MM.1S (cell line): ENCODE results near the gene CYSRT1.

Source experiments
- DNase-seq: peaks from one replicate; pipeline ENCODE4 v3.0.0-alpha.2; 2015
- H2AFZ ChIP-seq: fragments of 300-600 bp; sonication (generic); 2 replicates; pipeline ENCODE4 v1.6.0; 2016; ENCODE audit warnings: antibody characterized with exemption, low read length
- H3F3A ChIP-seq: fragments of 300-600 bp; sonication (generic); 2 replicates; pipeline ENCODE4 v1.6.1; 2016; ENCODE audit warnings: mild to moderate bottlenecking, antibody characterized with exemption, low read length, moderate library complexity, mixed read lengths; ENCODE audit not compliant: insufficient read depth
- H3K27ac ChIP-seq: fragments of 300-600 bp; sonication (generic); 2 replicates; pipeline ENCODE4 v1.5.1; 2016; ENCODE audit warnings: mild to moderate bottlenecking, low read length
- H3K27me3 ChIP-seq: fragments of 300-600 bp; sonication (generic); replicated peaks from 2 replicates; pipeline ENCODE4 v1.6.0; 2016; ENCODE audit warnings: low read length; ENCODE audit not compliant: insufficient read depth
- H3K36me3 ChIP-seq: fragments of 300-600 bp; sonication (generic); replicated peaks from 2 replicates; pipeline ENCODE4 v1.6.1; 2016; ENCODE audit warnings: mild to moderate bottlenecking, low read length, mixed read lengths; ENCODE audit not compliant: insufficient read depth
- H3K4me1 ChIP-seq: fragments of 300-600 bp; sonication (generic); 2 replicates; pipeline ENCODE4 v1.6.1; 2016; ENCODE audit warnings: low read length, mixed read lengths
- H3K4me2 ChIP-seq: fragments of 300-600 bp; sonication (generic); 2 replicates; pipeline ENCODE4 v1.6.0; 2016; ENCODE audit warnings: low read depth, low read length
- H3K4me3 ChIP-seq: fragments of 300-600 bp; sonication (generic); 2 replicates; pipeline ENCODE4 v1.5.1; 2016; ENCODE audit warnings: low read length, mixed read lengths
- H3K79me2 ChIP-seq: fragments of 300-600 bp; sonication (generic); 2 replicates; pipeline ENCODE4 v1.6.1; 2016; ENCODE audit warnings: mixed run types, low read length, mixed read lengths
- H3K9ac ChIP-seq: fragments of 300-600 bp; sonication (generic); 2 replicates; pipeline ENCODE4 v1.6.1; 2016; ENCODE audit warnings: low read length, mixed read lengths
- H3K9me2 ChIP-seq: fragments of 300-600 bp; sonication (generic); replicated peaks from 2 replicates; pipeline ENCODE4 v1.6.1; 2016; ENCODE audit warnings: mild to moderate bottlenecking, low read length, mixed read lengths; ENCODE audit not compliant: insufficient read depth
- H3K9me3 ChIP-seq: fragments of 300-600 bp; sonication (generic); replicated peaks from 2 replicates; pipeline ENCODE4 v1.6.1; 2016; ENCODE audit warnings: mild to moderate bottlenecking, low read length, mixed read lengths; ENCODE audit not compliant: insufficient read depth
- H4K20me1 ChIP-seq: fragments of 300-600 bp; sonication (generic); 2 replicates; pipeline ENCODE4 v1.6.1; 2016; ENCODE audit warnings: mild to moderate bottlenecking, low read length, moderate library complexity, mixed read lengths; ENCODE audit not compliant: insufficient read depth
- EZH2 ChIP-seq: fragments of 300-600 bp; sonication (generic); optimal IDR thresholded peaks from 2 replicates; pipeline ENCODE3; 2017; ENCODE audit warnings: low read depth, mild to moderate bottlenecking, antibody characterized with exemption, low read length, mixed read lengths
- EZH2phosphoT487 ChIP-seq: fragments of 300-600 bp; sonication (generic); IDR thresholded peaks from 2 replicates; pipeline ENCODE4 v1.6.1; 2018; ENCODE audit warnings: antibody characterized with exemption, low read length
- TF ChIP-seq, protein P1 (sequence below): fragments of 300-600 bp; sonication (generic); IDR thresholded peaks from 2 replicates; pipeline ENCODE4 v1.5.1; 2016; ENCODE audit warnings: antibody characterized with exemption, low read length, mixed read lengths

The CYSRT1 gene

DNA sequence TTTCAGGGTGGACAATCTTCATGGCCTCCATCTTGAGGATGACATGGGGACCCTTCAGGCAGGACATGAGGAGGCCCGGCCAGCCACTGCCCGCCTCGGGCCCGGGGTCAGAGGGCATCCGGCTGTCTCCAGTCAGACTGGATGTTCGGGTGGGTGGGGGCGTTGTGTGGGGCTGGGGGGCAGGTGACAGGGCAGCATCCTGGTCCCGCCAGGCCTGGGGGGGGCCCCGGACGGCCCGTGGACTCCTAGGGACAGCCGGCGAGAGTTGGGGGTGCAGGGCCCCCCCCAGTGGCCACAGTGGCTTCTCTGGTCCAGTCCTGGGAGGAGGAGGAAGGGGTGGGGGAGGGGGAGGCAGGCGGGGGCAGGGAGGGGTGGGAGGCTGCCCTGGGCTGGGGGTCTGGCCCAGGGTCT lies 3.9 kb upstream of the CYSRT1 start:
- no peak overlapping the region for H3K4me2 ChIP-seq
- H3K9me2 ChIP-seq: no peaks in the 10 kb centered on the region
- no peaks in the 10 kb centered on the region for H3K36me3 ChIP-seq
- H3K27ac ChIP-seq: no peak overlapping the region
- TF ChIP-seq EZH2 (no peak), EZH2phosphoT487 (no peak)
- TF ChIP-seq, protein P1, sequence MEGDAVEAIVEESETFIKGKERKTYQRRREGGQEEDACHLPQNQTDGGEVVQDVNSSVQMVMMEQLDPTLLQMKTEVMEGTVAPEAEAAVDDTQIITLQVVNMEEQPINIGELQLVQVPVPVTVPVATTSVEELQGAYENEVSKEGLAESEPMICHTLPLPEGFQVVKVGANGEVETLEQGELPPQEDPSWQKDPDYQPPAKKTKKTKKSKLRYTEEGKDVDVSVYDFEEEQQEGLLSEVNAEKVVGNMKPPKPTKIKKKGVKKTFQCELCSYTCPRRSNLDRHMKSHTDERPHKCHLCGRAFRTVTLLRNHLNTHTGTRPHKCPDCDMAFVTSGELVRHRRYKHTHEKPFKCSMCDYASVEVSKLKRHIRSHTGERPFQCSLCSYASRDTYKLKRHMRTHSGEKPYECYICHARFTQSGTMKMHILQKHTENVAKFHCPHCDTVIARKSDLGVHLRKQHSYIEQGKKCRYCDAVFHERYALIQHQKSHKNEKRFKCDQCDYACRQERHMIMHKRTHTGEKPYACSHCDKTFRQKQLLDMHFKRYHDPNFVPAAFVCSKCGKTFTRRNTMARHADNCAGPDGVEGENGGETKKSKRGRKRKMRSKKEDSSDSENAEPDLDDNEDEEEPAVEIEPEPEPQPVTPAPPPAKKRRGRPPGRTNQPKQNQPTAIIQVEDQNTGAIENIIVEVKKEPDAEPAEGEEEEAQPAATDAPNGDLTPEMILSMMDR: no peak
- no peaks in the 10 kb centered on the region for H3K79me2 ChIP-seq
- no peaks in the 10 kb centered on the region for H4K20me1 ChIP-seq
- no peaks in the 10 kb centered on the region for H3K27me3 ChIP-seq
- peaks cover 9% of the 10 kb centered on the region; the same call in 1 of the 2 replicates for H3K4me1 ChIP-seq
- no peaks in the 10 kb centered on the region; the same call in 1 of the 2 replicates for H3F3A ChIP-seq
- H2AFZ ChIP-seq: no peak overlapping the region
- DNase-seq: no peak
- no peak overlapping the region for H3K9ac ChIP-seq
- no peaks in the 10 kb centered on the region for H3K9me3 ChIP-seq
- no peak overlapping the region for H3K4me3 ChIP-seq

DNA sequence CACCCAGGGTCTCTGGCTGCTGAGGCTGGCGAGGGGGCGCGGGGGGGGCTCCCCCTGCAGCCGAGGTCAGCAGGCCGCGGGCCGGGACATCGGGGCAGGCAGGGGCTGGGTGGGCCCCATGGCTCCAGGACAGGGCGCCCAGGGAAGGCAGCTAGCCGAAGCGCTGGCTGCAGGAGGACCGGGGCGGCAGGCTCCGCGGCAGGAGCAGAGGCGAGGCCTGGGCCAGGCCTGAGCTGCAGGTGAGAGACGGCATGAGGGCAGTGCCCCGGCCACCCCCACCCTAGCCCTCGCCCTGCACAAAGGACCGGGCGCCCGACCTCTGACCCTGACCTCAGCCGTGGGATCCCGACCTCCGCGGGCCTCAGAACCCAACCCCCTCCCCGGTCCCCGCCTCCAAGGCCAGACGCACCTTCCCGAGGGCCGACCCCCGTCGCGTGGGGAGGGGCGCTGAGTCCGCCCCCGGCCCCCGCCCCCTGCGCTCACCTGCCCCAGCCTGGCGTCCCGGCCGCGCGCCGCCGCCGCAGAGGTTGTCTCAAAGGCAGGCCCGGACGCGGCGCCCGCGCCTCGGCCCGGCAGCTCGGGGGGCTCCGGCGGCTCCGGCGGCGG lies 3.4 kb upstream of the CYSRT1 start:
- no peak overlapping the region for H3K4me2 ChIP-seq
- H3K9ac ChIP-seq: no peak overlapping the region
- no peak overlapping the region for H3K4me3 ChIP-seq
- H3K9me2 ChIP-seq: no peaks in the 10 kb centered on the region
- no peak overlapping the region for H2AFZ ChIP-seq
- no peaks in the 10 kb centered on the region for H3K27me3 ChIP-seq
- no peak for TF ChIP-seq EZH2
- DNase-seq: no peak
- no peaks in the 10 kb centered on the region for H3K36me3 ChIP-seq
- H3K27ac ChIP-seq: no peak overlapping the region
- H3K79me2 ChIP-seq: no peaks in the 10 kb centered on the region
- no peaks in the 10 kb centered on the region; the same call in 1 of the 2 replicates for H3F3A ChIP-seq
- H3K9me3 ChIP-seq: no peaks in the 10 kb centered on the region
- no peaks in the 10 kb centered on the region for H4K20me1 ChIP-seq
- peaks cover 9% of the 10 kb centered on the region; the same call in 1 of the 2 replicates for H3K4me1 ChIP-seq

DNA sequence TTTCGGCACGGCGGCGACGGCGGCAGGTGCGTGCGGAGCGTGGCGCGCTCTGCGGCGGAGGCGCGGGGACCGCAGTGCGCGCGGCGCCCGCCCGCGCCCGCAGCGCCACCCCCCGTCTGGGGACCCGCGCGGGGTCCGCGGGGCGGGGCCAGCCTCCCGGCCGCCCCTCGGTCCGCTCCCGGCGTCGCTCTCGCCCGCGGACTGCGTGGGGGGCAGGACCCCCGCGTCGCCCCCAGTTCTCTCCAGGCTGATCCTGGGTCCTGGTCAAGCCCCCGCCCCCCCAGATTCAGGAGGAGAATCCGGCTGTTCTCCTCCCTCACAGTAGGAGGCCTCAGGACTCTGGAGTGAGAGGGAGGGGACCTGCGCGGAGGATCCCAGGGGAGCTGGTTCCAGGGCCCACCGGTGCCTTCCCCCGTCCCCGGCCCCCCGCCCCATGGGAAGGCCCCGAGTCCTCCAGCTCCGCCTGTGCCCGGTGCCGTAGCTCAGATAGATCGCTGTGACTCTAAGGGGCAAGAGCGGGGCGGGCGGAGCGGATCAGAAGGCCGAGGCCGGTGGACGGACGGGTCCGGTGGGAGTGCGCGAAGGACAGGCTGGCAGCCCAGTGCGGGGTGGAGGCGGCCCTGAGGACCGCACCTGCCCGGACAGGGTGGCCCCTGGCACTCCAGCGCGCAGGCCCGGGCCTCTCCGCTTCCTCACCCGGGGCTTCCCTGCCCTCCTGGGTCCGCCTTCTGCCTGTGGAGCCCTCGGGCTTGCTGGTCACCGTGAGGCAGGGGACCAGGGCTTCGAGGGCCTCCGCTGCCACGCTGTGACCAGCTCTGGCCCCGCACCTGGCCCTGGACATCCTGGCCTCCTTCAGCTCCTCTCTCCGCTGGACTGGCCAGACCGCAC lies 2.5 kb upstream of the CYSRT1 start, which contains the start of gene RNF208:
RNF208 (minus strand) TSS at position 51 of the 888 bp plus-strand sequence. CDS start 1,028 bp downstream, outside the sequence.
- Histone ChIP-seq H3K9me3 (no peaks in the 10 kb centered on the region), H3K27me3 (no peaks in the 10 kb centered on the region; the same call in 1 of the 2 replicates), H3K27ac (peak within 1 kb of the TSS; percentile 32; the same call in 1 of the 2 replicates), H4K20me1 (no peaks in the 10 kb centered on the region), H3K79me2 (no peaks in the 10 kb centered on the region), H2AFZ (peak within 1 kb of the TSS; percentile 56), H3K9me2 (no peaks in the 10 kb centered on the region), H3F3A (no peaks in the 10 kb centered on the region; the same call in 1 of the 2 replicates), H3K36me3 (no peaks in the 10 kb centered on the region), H3K9ac (peak within 1 kb of the TSS; percentile 59; the same call in 1 of the 2 replicates), H3K4me1 (peaks cover 9% of the 10 kb centered on the region; the same call in 1 of the 2 replicates), H3K4me3 (peak within 1 kb of the TSS; percentile 78), H3K4me2 (peak within 1 kb of the TSS; percentile 97)
- DNase-seq: no peak
- no peak for TF ChIP-seq EZH2
